ENCODE measurements around the gene DMD.
"Not testable (repeated sequence)": the region's sequence is repeated elsewhere in the genome, so short reads cannot be mapped to it uniquely, and the experiment has no call there.

The DMD gene

DNA sequence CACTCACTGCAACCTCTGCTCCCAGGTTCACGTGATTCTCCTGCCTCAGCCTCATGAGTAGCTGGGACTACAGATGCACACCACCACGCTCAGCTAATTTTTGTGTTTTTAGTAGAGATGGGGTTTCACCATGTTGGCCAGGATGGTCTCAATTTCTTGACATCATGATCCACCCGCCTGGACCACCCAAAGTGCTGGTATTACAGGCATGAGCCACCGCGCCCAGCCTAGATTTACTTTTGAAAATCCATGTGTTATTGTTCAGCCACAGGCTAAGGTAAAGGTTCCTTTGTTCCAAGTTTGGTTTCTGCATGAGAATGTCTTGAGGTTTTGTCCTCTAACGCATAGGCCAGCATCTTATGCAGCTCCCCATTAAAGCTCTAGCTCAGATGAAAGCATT is 371.6 kb downstream of the DMD start:
- DNase-seq: no peak

DNA sequence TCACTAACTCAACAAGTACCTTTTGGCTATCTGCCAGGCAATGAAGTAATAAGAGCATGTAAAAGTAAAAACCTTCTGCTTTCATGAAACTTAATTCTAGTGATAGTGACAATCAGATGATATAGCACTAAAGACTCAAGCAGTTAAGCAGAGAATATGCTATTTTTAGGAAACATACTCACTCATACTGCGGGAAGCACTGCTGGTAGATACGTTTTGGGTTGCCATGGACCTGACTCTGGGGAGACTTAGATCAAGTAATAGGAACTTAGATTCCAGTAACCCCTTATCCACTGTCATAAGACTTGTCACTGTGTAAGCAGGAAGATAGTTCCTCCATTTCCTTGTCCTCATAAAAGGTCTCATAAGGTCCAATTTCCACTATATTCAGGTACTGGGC is 386.3 kb downstream of the DMD start:
- DNase-seq: no peak

DNA sequence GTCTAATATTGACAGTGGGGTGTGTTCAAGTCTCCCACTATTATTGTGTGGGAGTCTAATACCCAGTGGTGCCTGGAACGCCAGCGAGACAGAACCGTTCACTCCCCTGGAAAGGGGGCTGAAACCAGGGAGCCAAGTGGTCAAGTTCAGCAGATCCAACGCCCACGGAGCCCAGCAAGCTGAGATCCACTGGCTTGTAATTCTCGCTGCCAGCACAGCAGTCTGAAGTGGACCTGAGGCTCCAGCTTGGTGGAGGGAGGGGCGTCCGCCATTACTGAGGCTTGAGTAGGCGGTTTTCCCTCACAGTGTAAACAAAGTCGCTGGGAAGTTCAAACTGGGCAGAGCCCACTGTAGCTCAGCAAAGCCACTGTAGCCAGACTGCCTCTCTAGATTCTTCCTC is 407.3 kb downstream of the DMD start:
- no peak for DNase-seq

DNA sequence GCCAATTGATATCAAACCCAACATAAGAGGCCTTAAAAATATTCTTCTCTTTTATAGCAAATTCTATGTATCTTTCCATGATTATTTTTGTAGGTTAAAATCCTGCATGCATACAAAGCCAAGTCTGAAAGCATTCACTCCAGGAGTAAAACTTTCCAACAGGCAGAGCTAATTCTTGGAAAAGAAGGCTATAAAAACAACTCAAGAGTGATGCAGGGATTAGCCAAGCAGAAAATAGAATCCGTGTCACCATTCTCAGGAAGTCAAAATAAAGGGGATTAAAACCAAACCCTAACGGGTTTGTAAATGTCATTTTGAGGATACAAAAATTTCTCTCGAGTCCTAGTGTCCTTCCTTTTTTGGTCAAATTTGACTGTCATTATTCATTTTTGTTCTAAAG is 412.4 kb downstream of the DMD start:
- DNase-seq: no peak

DNA sequence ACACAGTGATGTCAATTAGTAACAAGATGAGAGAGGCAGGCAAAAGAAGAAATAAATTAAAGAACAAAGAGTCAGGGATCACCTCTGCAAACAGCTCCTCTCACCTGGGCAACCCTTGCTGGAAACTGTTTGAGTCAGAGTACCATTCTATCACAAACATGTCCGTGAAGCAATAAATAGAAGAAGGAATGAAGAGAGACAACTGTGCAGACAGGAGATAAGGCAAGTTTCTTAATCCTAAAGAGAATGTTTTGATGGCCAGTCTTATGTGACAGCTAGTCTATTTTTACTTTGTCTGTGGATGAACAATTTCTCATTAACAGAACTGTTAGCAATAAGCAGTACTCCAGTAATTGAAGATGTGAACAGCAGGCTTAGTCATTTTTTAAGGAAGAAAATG is 422.4 kb downstream of the DMD start:
- DNase-seq: no peak

DNA sequence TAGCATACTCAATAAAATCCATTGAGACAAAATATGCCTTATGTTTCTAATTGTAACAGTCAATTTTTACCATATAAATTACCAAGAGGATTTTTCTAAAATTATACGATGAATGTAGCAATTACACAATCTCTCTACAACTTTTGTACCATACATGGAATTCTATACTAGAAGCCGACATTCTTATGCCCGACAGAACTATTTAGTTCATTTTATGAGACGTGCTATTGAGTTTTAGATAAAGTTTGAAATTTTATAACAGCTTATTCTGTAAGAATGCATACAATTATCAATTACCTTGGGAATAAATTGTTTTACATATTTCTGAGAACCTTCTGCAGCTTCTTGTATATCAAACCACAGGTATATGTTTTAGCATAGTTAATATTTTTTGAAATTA is 431.2 kb downstream of the DMD start:
- no peak for DNase-seq

DNA sequence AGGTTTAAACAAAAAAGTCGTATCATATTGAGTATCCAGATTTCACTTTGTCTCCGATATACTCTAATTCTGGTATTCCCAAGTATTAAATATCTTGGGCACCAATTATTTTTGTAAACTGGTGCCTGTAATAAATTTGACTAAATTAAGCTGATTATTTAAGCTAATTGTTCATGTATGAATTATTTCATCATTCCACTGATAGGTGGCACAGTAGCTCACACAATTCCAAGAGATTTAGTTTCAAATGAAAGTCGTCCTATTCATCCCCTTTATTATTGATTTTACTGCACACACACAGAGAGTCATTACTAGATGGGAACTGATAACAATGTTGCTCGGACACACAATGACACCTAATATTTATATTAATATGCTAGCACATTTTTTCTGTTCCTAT is 432.4 kb downstream of the DMD start:
- no peak for DNase-seq

DNA sequence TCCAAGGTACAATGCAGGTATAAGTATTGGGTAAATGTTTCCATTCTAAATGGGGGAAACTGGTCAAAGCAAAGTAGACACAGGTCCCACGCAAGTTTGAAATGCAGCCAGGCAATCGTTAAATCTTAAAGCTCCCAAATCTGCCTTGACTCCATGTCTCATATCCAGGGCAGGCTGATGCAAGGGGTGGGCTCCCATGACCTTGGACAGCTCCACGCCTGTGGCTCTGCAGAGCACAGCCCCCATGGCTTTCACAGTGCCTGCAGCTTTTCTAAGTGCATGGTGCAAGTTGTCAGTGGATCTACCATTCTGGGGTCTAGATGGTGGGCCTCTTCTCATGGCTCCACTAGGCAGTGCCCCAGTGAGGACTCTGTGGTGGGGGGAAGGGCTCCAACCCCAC is 436.4 kb downstream of the DMD start:
- DNase-seq: no peak

DNA sequence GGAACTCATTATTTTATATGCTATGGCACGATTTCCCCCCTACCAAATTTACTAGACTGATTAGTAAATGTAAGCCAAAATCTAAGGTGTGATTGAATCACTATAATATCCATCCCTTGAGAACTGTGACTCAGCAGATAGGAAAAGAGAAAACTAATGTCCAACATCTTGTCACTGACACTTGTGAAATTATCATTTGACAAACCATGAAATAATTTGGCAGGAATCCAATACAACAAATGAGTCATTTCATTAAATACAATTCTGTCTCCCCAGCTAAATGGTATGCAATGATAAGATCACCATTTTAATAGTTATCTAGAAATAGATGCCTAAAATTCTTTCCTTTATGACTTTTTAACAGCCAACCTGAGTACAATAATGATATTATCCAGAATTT is 462.3 kb downstream of the DMD start:
- DNase-seq: no peak

DNA sequence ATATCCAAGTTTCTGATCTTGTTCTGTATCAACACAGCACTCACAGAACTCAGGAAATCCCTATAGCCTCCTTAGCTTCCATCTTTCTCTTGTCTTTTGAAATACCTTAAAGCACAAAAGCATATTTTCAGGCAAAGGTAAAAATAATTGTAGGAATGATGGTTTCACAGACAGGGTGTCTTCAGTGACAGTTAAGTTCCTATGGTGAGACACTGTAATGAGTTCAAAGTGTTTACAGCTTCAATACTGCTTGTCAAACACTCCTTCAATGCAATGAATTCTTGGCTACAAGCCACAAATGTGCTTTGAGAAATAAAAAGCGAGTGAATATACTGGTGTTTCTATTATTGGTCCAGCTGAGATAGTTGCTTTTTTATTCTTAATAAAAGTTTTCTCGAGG is 466.0 kb downstream of the DMD start:
- DNase-seq: no peak

DNA sequence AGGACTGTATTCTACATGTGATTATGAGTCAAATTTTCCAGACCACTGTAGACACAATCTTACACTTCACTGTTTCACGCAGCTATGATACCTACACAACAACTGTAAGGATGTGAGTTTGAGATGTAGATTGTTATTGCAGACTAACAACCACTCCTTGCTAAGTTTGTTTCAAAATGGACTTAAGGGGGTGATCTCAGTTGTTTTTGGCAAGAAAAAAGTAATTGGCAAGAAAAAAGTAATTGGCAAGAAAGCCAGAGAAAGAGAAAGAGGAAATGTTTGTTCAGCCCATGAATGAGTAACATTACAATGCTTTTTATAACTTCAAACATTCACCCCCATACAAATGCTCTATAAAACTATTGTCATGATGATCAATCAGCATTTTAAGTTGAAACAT is 466.4 kb downstream of the DMD start:
- no peak for DNase-seq

DNA sequence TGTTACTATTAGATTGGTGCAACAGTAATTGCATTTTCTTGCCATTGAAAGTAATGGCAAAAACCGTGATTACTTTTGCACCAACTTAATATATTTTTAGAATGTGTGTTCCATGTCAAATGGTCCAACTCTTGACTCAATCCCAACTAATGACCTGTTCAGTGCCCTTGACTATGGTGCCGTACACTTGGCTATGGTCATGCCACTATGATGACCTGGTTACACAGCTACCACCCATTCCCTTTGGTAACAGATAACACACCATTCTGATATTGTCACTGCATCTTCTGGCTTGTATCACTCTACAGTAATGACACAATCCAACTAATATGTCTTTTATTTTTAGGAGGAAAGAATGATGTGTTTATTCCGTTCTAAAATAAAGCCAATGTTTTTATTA is 469.4 kb downstream of the DMD start:
- DNase-seq: no peak

DNA sequence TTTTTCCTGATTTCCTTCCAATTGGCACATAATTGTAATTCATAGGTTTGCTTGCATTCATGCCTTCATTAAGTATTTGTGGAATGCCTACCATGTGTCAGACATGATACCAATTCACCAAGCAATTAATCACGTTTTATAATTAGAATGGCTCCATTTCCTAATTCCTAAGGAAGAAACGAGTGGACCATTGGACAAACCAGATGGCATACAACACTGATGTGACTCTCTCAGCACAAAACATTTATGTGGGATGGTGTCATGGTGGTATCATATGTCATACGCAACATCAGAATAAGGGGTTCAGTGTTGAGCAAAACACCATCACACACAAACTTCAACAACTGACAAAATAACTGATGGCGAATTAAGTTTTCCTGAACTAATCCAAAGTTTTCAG is 502.8 kb downstream of the DMD start:
- DNase-seq: no peak

DNA sequence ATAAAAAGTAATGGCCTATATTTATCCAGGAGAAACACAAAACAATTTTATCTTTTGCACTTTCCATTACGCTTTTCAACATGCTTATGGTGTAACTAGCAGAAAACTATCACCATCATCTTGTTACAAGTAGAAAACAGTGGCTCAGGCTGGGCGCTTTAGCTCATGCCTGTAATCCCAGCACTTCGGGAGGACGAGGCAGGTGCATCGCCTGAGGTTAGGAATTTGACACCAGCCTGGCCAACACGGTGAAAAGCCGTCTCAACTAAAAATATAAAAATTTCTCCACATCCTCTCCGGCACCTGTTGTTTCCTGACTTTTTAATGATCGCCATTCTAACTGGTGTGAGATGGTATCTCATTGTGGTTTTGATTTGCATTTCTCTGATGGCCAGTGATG is 506.0 kb downstream of the DMD start:
- not testable (repeated sequence) for DNase-seq

DNA sequence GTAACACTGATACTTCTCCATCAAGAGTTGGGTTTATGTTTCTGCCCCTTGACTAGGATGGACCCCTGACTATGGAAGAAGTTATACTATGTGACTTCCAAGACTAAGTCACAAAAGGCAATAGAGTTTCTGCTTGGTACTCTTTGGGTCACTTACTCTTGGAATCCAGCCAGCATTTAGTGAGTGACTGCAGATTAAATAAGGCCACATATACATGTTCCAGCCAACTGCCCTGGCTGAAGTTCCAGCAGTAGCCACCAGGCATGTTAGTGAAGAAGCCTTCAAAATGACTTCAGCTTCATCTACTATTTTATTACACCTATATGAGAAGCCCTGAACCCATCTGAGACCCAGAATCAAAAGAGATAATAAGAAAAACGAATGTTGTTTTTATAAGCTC is 524.0 kb downstream of the DMD start:
- DNase-seq: no peak

DNA sequence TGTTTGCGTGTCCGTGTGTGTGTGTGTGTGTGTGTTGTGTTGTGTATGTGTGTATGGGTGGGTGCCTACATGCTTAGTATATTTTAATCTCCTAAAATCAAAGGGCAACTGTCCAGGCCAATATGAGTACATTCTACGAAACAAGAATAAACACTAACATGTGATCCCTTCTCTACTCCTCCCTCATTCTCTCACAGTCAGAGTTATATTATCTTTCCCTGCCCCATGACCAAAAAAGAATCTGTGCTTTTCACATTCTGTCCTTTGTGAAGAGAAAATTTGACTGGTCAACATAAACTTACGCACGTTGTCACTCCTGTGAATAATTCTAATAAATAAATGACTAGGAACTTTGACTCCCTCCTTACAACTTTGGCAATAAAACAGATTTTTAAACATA is 532.9 kb downstream of the DMD start:
- DNase-seq: no peak

DNA sequence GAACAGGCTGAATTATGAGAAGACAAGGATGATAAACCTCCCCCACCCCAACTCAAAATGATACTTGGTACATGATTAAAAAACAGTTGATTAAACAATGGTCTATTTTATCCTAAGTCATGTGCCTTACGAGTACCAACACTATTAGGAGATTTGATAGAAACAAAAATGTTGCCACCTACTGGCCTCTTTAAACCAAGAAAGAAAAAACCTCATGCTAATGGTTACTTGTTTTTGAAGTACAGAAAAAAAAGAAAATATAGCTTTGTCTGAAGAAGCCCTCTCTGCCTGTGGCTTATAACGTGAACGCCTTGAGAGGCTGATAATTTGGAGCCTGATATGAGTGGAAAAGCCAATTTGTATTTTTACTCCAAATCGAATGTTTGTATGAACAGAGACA is 538.2 kb downstream of the DMD start:
- DNase-seq: no peak

DNA sequence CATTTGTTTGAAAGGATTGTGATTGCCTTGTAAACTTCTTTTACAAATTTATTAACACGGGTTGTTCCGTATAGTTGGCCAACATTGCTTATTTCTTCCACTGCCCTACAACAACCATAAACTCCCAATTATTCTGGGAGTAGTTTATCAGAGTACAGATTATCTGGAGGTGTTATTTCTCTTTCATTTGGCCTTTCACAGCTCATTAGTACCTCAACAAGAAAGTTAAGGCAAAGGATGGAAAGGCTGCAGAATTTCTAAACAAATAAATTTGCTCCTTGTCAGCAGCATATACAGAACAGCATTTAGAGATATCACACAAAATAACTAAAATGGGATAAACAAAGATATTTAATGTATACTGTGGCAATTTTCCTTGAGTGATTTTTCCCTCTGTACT is 548.8 kb downstream of the DMD start:
- DNase-seq: no peak

DNA sequence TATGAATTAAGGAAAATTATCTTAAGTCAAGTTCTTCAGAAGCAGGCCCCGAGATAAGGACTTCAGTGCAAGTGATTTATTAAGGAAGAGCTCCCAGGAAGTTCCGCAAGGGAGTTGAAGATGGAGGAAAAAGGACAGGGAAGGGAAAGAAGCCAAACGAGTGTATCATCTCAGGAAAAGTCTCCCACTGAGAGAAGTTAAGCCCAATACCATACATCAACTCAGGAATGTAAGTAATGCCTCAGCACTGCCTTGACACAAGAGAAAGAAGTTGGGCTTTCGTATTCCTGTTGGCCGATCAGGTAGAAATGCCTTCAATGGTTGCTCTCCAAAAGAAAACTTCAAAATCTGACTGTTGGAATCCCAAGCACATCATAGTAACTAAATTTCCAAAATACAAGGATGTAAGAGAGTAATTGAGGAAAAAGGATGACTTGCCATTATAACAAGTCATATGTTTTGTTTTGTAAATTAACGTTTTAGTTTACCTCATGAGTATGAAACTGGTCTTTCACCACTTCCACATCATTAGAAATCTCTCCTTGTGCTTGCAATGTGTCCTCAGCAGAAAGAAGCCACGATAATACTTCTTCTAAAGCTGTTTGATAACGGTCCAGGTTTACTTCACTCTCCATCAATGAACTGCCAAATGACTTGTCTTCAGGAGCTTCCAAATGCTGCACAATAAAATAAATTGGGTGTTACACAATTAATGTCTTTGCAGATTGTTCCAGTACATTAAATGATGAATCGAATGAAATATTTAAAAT is 566.7 kb downstream of the DMD start:
- DNase-seq: no peak

DNA sequence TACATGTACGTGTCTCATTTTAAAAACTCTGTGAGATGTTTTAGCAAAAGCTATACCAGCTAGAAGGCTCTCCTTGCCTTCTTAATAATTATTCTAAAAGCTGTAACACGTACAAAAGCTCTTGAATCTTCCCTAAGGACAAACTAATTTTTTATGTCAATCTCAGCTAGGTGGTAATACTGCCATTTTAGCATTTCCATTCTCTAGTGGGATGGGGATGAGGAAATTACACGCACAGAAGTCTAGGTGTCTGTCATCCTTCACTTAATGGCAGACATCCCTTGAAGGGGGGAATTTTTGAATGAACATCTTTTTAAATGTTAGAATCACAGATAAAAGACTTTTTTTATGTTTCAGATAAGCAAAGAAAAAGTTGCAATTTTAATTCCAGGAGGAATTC is 569.1 kb downstream of the DMD start:
- no peak for DNase-seq

DNA sequence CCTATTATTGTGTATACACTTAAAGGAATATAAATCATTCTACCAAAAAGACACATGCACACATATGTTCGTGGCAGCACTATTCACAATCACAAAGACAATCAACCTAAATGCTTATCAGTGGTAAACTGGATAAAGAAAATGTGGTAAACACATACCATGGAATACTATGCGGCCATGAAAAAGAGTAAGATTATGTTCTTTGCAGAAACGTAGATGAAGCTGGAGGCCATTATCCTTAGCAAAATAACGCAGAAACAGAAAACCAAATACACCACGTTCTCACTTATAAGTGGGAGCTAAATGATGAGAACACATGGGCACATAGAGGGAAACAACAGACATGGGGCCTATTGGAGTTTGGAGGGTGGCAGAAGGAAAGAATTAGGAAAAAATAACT is 593.2 kb downstream of the DMD start:
- no peak for DNase-seq

DNA sequence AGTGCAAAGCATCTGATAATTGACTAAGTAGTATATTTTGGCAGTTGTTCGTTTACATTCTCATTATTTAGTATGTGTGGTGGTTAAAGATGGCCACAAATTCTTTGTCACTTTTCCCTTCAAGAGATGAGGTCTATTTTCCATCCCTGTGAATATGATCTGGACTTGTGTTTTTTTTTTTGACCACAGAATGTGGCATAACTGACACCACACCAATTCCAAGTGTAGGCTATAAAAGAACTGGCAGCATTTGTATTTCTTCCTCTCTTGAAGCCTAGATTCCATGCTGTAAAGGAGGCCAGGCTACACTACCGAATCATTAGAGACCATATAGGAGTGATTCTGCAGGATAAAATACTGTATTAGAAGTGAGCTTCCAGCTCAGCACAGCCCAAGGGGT is 596.6 kb downstream of the DMD start:
- DNase-seq: no peak

DNA sequence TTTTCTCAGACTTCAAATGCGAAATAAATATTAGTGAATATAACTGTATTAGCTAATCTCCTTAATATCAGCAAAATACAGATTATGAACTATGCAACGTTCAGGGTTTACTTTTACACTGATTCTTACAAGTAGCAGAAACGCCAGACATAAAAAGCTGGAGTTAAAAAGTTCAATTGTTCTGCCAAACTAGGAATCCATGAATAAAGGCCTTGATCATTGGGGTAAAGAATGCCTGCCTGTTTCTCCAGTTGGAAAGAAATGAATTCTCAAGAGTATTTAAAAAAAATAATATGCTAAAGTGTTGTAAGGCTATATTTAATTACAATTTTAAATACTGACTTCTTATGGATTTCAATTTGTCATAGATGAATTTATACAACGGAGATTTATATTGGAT is 612.2 kb downstream of the DMD start:
- no peak for DNase-seq

DNA sequence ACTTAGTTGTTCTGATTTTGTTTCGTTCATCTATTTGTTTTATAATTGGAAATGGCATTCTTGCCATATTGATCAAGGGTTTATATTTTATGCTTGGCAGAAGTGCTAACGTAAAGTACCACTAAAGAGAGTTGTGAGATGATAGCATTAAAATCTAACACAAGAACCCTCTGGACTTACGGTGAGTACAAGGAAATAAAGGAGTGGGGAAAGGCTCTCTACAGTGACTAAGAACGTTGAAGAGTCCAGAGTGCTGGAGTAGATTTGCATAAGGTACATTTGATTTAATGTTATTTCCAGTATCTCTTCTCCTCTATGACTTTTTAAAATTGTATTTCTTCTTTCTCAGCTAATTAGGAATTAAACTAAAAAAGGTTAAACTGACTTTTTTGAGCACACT is 612.6 kb downstream of the DMD start:
- no peak for DNase-seq

DNA sequence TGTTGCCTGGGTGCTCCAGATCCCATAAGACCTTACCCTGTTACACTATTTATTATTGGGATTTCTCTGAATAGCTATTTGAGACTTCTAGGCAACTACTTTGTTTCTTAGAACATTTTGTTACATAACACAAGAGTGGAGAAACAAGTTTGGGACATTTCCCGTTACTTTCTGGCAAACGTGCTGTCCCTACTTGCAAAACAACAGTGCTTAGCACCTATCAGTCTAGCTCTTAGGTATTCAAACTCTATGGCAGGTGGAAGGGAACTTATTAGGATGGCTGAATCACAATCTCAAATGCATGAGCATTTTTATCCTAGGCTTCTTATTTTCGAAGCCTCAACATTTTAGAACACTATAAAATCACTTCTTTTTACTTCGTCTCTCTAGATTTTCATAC is 613.6 kb downstream of the DMD start:
- no peak for DNase-seq

DNA sequence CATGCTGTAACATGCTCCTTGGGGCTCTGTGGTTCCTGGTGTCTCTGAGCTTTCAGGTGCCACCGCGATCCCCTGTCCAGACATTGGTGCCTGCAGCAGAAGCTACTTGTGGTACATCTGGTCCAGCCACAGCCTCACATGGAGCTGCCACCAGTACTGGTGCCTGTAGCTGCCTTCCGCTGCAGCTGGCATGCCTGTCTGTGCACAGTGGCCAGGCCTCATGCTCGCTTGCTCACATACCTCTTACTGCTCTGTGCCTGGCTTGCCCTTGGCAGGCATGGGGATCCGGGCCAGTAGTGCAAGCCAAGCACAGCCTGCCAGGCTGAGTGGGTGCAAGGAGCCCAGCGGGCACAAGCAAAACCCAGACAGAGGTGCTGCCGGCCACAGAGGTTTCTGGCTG is 618.6 kb downstream of the DMD start:
- no peak for DNase-seq
